GM12875 (cell line): ENCODE results near the gene NSUN2.

Experiments used
- H3K4me3 ChIP-seq: one replicate; pipeline ENCODE4 v1.5.1; 2011; ENCODE audit warnings: low read depth, low read length, control low read depth
- CTCF ChIP-seq: IDR thresholded peaks from 2 replicates; pipeline ENCODE4 v1.5.1; 2011; ENCODE audit warnings: low read depth, mild to moderate bottlenecking, control low read depth, inconsistent platforms, low read length, moderate library complexity, borderline replicate concordance; ENCODE audit not compliant: insufficient read depth

NSUN2 gene

GRCh38 chr5:6565492-6565891 is 67.4 kb downstream of the NSUN2 start:
- no peak overlapping the region for H3K4me3 ChIP-seq

GRCh38 chr5:6557807-6558575 is 74.9 kb downstream of the NSUN2 start:
- H3K4me3 ChIP-seq, result no peak overlapping the region
- no peak for TF ChIP-seq CTCF

More at GRCh38 chr5:6565492-6565891, 67.4 kb downstream of the NSUN2 start:
- no peak for TF ChIP-seq CTCF

GRCh38 chr5:6556802-6557102 is 76.1 kb downstream of the NSUN2 start:
- H3K4me3 ChIP-seq, result no peak overlapping the region
- no peak for TF ChIP-seq CTCF

GRCh38 chr5:6556089-6556801 is 76.6 kb downstream of the NSUN2 start:
- no peak for TF ChIP-seq CTCF
- no peak overlapping the region for H3K4me3 ChIP-seq

GRCh38 chr5:6554812-6555211 is 78.0 kb downstream of the NSUN2 start:
- no peak for TF ChIP-seq CTCF
- no peak overlapping the region for H3K4me3 ChIP-seq

DNA sequence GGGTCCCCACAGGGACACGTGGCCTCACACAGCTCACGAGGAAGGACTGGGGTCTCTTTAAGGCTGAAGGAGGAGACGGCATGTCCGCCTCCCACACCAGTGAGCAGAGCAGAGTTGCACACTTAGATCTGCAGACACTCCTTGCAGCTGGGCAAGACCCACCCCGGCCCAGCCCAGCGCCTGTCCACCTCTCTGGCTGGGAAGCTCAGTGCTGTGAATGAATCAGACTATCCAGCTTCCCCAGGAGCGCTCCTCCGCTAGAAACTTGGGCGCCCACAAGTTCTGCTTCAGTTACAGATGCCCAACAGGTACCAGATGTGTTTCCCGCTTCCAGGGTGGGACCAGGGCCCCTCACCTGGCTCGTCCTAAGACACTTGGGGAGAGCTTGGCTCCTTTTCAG is 78.9 kb downstream of the NSUN2 start:
- H3K4me3 ChIP-seq, result no peak overlapping the region
- TF ChIP-seq CTCF, result no peak

- TF ChIP-seq CTCF, result no peak
Observed at GRCh38 chr5:6552612-6553011, 80.2 kb downstream of the NSUN2 start.

More at GRCh38 chr5:6552612-6553011, 80.2 kb downstream of the NSUN2 start:
- H3K4me3 ChIP-seq, result no peak overlapping the region
